Measurements from ENCODE around the gene ADPRHL1. TPM values are rescaled to one million over a fixed set of nuclear protein-coding genes. Genes with fewer than 3 reads are reported as not detected.
"Not testable (repeated sequence)": the region's sequence is repeated elsewhere in the genome, so short reads cannot be mapped to it uniquely, and the experiment has no call there.

Gene ADPRHL1
- total RNA-seq, 1 donor from 2014 or later: 0.22 TPM

DNA sequence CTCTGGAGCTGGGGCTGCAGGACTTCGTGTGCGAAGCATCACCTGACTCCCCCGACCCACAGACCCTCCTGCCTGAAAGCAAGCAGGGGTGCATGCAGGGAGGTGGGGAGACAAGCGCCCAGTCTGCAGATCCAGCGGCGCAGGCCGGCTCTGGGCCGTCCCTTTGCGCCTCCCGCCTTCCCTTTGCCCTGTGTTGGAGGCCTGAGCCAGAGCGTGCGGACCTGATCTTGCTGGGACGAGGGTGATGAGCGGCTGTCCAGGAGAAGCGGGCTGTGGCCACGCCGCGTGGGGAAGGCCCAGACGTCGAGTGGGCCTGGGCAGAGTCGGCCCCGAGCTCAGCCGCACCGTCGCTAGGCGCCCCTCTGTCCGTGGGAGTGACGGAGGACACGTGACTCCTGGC is 84.1 kb downstream of the ADPRHL1 start:
- no peak overlapping the region for H3K27ac ChIP-seq
- H3K4me1 ChIP-seq: no peaks in the 10 kb centered on the region
- TF ChIP-seq EZH2 (IDR thresholded peaks at IDR 0.05) (no peak), EZH2phosphoT487 (IDR thresholded peaks at IDR 0.05) (no peak)
- TF ChIP-seq, protein P1, sequence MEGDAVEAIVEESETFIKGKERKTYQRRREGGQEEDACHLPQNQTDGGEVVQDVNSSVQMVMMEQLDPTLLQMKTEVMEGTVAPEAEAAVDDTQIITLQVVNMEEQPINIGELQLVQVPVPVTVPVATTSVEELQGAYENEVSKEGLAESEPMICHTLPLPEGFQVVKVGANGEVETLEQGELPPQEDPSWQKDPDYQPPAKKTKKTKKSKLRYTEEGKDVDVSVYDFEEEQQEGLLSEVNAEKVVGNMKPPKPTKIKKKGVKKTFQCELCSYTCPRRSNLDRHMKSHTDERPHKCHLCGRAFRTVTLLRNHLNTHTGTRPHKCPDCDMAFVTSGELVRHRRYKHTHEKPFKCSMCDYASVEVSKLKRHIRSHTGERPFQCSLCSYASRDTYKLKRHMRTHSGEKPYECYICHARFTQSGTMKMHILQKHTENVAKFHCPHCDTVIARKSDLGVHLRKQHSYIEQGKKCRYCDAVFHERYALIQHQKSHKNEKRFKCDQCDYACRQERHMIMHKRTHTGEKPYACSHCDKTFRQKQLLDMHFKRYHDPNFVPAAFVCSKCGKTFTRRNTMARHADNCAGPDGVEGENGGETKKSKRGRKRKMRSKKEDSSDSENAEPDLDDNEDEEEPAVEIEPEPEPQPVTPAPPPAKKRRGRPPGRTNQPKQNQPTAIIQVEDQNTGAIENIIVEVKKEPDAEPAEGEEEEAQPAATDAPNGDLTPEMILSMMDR (IDR thresholded peaks at IDR 0.05): no peak
- no peak overlapping the region for H3K9ac ChIP-seq
- H3K27me3 ChIP-seq: no peaks in the 10 kb centered on the region
- H3K4me3 ChIP-seq: no peak overlapping the region
- Mint-ChIP-seq H3K27ac (no peak overlapping the region), H3K27me3 (ENCODE audit: insufficient read depth, low read depth) (peaks cover 9% of the 10 kb centered on the region), H3K9me3 (peaks cover 2% of the 10 kb centered on the region), H3K4me3 (no peak overlapping the region), H3K36me3 (no peaks in the 10 kb centered on the region), H3K4me1 (peaks cover 8% of the 10 kb centered on the region)
- H3F3A ChIP-seq (ENCODE audit: low read depth): peaks cover 6% of the 10 kb centered on the region
- DNase-seq (ENCODE audit: low spot score): no peak
- H2AFZ ChIP-seq (replicated peaks): no peak overlapping the region
- H4K20me1 ChIP-seq (ENCODE audit: low read depth): no peaks in the 10 kb centered on the region
- H3K79me2 ChIP-seq (ENCODE audit: low read depth): no peaks in the 10 kb centered on the region
- no peaks in the 10 kb centered on the region for H3K9me3 ChIP-seq (ENCODE audit: low read depth)
- no peak overlapping the region for H3K4me2 ChIP-seq
- H3K36me3 ChIP-seq: no peaks in the 10 kb centered on the region

DNA sequence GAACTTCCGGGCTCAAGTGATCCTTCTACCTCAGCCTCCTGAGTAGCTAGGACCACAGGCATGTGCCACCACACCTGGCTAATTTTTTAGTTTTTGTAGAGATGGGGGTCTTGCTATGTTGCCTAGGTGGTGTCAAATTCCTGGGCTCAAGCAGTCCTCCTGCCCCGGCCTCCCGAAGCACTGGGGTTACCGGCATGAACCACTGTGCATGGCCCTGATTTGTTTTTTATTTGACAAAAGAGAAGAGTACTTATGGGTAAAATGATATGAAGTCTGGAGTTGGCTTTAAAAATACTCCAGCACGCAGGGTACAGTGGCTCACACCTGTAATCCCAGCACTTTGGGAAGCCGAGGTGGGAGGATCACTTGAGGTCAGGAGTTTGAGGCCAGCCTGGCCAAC is 84.9 kb downstream of the ADPRHL1 start:
- not testable (repeated sequence) for H3K36me3 ChIP-seq; H4K20me1 ChIP-seq (ENCODE audit: low read depth); H3K27ac Mint-ChIP-seq; H3K4me3 ChIP-seq; H3F3A ChIP-seq (ENCODE audit: low read depth); H3K4me1 ChIP-seq; H3K27ac ChIP-seq; H3K4me1 Mint-ChIP-seq; H3K4me3 Mint-ChIP-seq; DNase-seq (ENCODE audit: low spot score); H3K4me2 ChIP-seq; H3K79me2 ChIP-seq (ENCODE audit: low read depth); H3K27me3 ChIP-seq; H3K9ac ChIP-seq; H3K9me3 Mint-ChIP-seq; H3K36me3 Mint-ChIP-seq; H2AFZ ChIP-seq (replicated peaks); H3K9me3 ChIP-seq (ENCODE audit: low read depth)
- H3K27me3 Mint-ChIP-seq (ENCODE audit: insufficient read depth, low read depth): peaks cover 11% of the 10 kb centered on the region

DNA sequence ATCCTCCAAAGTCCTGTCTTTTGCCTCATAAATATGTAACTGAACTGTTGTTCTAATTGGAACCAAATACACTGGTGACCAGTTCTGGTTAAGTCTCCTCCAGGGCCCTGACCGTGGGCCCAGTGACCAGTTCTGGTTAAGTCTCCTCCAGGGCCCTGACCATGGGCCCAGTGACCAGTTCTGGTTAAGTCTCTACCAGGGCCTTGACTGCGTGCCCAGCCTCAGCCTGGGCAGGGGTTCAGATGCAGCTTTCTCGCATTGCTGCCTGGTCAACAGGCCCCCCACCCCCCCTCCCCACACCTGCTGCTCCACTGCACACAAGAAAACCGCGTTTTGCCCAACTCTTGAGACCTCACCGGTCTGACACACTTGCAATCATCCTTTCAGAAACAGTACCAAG is 85.5 kb downstream of the ADPRHL1 start:
- H3K27ac ChIP-seq: no peak overlapping the region
- H3K4me1 ChIP-seq: peaks cover 3% of the 10 kb centered on the region
- Mint-ChIP-seq H3K9me3 (peaks cover 2% of the 10 kb centered on the region), H3K27ac (no peak overlapping the region), H3K4me3 (no peak overlapping the region), H3K27me3 (ENCODE audit: insufficient read depth, low read depth) (peaks cover 9% of the 10 kb centered on the region), H3K36me3 (no peaks in the 10 kb centered on the region), H3K4me1 (peaks cover 9% of the 10 kb centered on the region)
- no peak overlapping the region for H3K4me3 ChIP-seq
- H3K4me2 ChIP-seq: no peak overlapping the region
- no peak for DNase-seq (ENCODE audit: low spot score)
- no peak overlapping the region for H2AFZ ChIP-seq (replicated peaks)
- H3K79me2 ChIP-seq (ENCODE audit: low read depth): peaks cover 9% of the 10 kb centered on the region
- no peak overlapping the region for H3K9ac ChIP-seq
- H3F3A ChIP-seq (ENCODE audit: low read depth): peaks cover 5% of the 10 kb centered on the region
- peaks cover 2% of the 10 kb centered on the region for H4K20me1 ChIP-seq (ENCODE audit: low read depth)
- H3K9me3 ChIP-seq (ENCODE audit: low read depth): no peaks in the 10 kb centered on the region
- H3K27me3 ChIP-seq: no peaks in the 10 kb centered on the region
- H3K36me3 ChIP-seq: no peaks in the 10 kb centered on the region
- TF ChIP-seq EZH2 (IDR thresholded peaks at IDR 0.05) (no peak), EZH2phosphoT487 (IDR thresholded peaks at IDR 0.05) (no peak)
- TF ChIP-seq, protein P1 (IDR thresholded peaks at IDR 0.05): no peak

DNA sequence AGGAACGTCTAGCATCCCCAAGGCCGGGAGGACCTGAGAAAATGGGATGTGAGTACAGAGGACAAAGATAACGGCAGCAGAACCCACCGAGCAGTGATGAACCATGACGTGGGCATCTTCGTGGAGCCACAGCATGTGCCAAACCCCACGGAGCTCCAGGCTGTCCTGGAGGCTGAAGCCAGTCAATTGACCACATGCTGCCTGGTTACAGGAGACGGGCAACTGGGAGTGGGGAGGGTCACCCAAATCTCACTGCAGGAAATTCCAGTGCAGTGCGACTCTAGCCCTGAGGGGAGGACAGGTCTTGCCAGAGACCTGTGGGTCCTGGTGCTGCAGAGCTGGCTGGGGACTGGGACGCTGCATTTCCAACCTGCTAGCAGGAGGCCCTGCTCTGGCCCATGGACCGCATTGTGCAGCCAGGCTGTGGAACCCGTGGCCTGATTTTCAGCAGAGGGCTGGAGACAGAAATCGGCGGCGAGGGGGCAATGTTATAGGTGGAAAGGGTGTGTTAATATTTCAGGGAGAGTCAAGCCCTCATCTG is 86.2 kb downstream of the ADPRHL1 start:
- no peaks in the 10 kb centered on the region for H3K9me3 ChIP-seq (ENCODE audit: low read depth)
- Mint-ChIP-seq H3K27ac (no peak overlapping the region), H3K4me1 (peaks cover 12% of the 10 kb centered on the region), H3K9me3 (peaks cover 2% of the 10 kb centered on the region), H3K4me3 (no peak overlapping the region), H3K36me3 (no peaks in the 10 kb centered on the region), H3K27me3 (ENCODE audit: insufficient read depth, low read depth) (peaks cover 6% of the 10 kb centered on the region)
- no peak overlapping the region for H3K9ac ChIP-seq
- H4K20me1 ChIP-seq (ENCODE audit: low read depth): peaks cover 9% of the 10 kb centered on the region
- H3K4me2 ChIP-seq: no peak overlapping the region
- no peak overlapping the region for H3K27ac ChIP-seq
- TF ChIP-seq EZH2phosphoT487 (IDR thresholded peaks at IDR 0.05) (no peak), EZH2 (IDR thresholded peaks at IDR 0.05) (no peak)
- TF ChIP-seq, protein P1 (IDR thresholded peaks at IDR 0.05): no peak
- H3K79me2 ChIP-seq (ENCODE audit: low read depth): peaks cover 16% of the 10 kb centered on the region
- no peaks in the 10 kb centered on the region for H3K36me3 ChIP-seq
- no peak overlapping the region for H3K4me3 ChIP-seq
- H3K27me3 ChIP-seq: no peaks in the 10 kb centered on the region
- no peaks in the 10 kb centered on the region for H3F3A ChIP-seq (ENCODE audit: low read depth)
- H2AFZ ChIP-seq (replicated peaks): no peak overlapping the region
- DNase-seq (ENCODE audit: low spot score): no peak
- H3K4me1 ChIP-seq: peaks cover 6% of the 10 kb centered on the region
